Effector memory CD4-positive, alpha-beta T cell (primary cell): Measurements from ENCODE around the gene CCDC40.

Source experiments
- DNase-seq, 3 donors: peaks; one replicate each; pipeline ENCODE4 v3.0.0-alpha.2; 2020
- H3K27ac ChIP-seq: 2 replicates; pipeline ENCODE4 v1.7.0; 2013; ENCODE audit warnings: mild to moderate bottlenecking, low read length, moderate library complexity; ENCODE audit not compliant: insufficient read depth, poor library complexity, severe bottlenecking
- H3K27me3 ChIP-seq: replicated peaks from 2 replicates; pipeline ENCODE4 v1.7.0; 2013; ENCODE audit warnings: mild to moderate bottlenecking, low read length; ENCODE audit not compliant: insufficient read depth, control insufficient read depth, poor library complexity, severe bottlenecking
- H3K36me3 ChIP-seq: 2 replicates; pipeline ENCODE4 v1.7.0; 2013; ENCODE audit warnings: mild to moderate bottlenecking, low read length, moderate library complexity; ENCODE audit not compliant: control insufficient read depth, insufficient read depth
- H3K4me1 ChIP-seq: 2 replicates; pipeline ENCODE4 v1.7.0; 2013; ENCODE audit warnings: low read length, mild to moderate bottlenecking; ENCODE audit not compliant: control insufficient read depth, insufficient read depth, poor library complexity, severe bottlenecking
- H3K4me3 ChIP-seq: 2 replicates; pipeline ENCODE4 v1.7.0; 2013; ENCODE audit warnings: low read length, low read depth, mild to moderate bottlenecking; ENCODE audit not compliant: insufficient read depth, poor library complexity, severe bottlenecking
- H3K9me3 ChIP-seq: 2 replicates; pipeline ENCODE4 v1.7.0; 2013; ENCODE audit warnings: mild to moderate bottlenecking, low read length, moderate library complexity; ENCODE audit not compliant: control insufficient read depth

Gene CCDC40

DNA sequence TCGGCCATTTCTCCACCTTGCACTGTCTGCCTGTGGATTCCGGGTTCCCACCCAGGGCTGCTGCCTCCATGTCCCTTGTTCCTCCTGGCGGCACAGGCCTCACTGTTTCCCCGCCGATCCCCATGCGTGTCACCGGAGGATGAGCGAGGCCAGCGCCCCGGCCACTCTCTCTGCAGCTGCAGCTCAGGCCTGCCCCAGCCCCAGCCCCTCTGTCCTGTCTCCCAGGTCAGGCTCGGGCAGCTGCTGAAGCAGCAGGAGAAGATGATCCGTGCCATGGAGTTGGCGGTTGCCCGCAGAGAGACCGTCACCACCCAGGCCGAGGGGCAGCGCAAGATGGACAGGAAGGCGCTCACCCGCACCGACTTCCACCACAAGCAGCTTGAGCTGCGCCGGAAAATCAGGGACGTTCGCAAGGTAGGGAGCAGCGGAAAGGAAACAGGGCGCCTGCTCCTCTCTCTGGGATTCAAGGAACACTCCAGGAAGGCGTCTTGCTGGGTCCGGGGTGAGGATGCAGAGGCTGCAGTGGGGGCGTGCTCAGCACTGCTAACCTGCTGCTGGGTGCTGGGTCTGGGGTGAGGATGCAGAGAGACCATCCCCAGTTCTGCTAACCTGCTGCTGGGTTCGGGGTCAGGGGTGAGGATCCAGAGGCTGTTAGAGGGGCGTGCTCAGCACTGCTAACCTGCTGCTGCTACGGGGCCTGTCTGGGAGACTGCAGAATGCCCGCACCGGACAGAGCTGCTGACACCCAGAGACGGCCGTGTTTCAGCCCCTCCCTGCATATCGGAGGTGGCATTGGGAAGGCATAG is 58.8 kb downstream of the CCDC40 start:
- no peak overlapping the region for H3K27ac ChIP-seq

DNA sequence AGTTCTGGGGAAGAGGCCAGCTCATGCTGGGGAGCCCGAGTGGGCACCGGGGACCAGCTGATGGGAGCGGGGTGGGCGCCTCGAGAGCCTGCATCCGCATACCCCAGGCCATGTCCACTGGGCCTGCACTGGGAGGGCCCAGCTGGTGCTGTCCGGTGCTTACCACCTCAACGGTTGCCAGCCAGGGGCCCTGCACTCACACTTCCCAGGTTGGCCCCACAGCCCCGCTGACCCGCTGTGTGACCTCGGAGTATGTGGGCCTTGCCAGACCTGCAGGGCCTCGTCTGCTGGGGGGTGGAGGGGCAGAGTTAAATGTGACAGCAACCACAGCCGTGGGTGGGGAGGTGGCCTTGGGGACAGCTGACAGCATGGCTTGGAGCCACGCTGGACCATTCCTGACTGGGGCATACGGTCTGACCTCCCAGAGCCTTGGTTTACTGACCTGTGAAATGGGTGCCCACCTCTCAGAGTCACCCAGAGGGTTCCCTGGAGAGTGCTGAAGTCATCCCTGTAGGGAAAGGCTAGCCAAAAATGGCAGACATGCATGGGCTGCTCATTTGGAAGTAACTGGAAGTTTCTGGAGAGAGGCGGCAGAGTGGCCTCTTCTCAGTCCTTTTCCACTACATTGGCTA is 59.5 kb downstream of the CCDC40 start:
- Histone ChIP-seq H3K36me3 (no peaks in the 10 kb centered on the region), H3K4me1 (peaks cover 9% of the 10 kb centered on the region), H3K27ac (no peak overlapping the region), H3K27me3 (no peaks in the 10 kb centered on the region), H3K9me3 (no peaks in the 10 kb centered on the region), H3K4me3 (no peak overlapping the region)
- DNase-seq, result no peak

More for the DNA sequence above, 58.8 kb downstream of the CCDC40 start:
- H3K27me3 ChIP-seq, result no peaks in the 10 kb centered on the region
- H3K9me3 ChIP-seq, result no peaks in the 10 kb centered on the region
- H3K36me3 ChIP-seq, result no peaks in the 10 kb centered on the region
- no peak overlapping the region for H3K4me3 ChIP-seq
- no peak for DNase-seq
- peaks cover 2% of the 10 kb centered on the region for H3K4me1 ChIP-seq

DNA sequence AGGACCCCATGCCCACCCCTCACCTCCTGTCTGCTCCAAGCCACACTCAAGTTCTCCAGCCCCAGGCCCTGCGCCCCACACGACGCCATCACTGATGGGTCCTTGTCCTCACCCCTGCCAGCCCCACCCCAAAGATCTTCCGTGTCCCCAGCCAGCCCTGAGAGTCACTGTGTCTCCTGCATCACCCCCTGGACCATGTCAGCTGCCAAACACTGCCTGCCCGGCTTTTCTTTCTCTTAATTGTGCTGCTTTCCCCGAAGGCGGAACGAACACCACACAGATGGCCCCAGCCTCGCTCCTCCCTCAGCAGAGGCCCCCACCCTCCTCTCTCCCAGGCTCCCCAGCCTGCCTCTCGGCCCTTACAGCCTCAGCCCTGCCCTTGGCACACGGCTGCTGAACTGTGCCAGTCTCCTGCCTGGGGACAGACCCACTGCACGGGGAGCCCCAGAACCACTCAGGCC is 60.1 kb downstream of the CCDC40 start:
- no peak for DNase-seq
- no peaks in the 10 kb centered on the region for H3K36me3 ChIP-seq
- H3K27ac ChIP-seq, result no peak overlapping the region

DNA sequence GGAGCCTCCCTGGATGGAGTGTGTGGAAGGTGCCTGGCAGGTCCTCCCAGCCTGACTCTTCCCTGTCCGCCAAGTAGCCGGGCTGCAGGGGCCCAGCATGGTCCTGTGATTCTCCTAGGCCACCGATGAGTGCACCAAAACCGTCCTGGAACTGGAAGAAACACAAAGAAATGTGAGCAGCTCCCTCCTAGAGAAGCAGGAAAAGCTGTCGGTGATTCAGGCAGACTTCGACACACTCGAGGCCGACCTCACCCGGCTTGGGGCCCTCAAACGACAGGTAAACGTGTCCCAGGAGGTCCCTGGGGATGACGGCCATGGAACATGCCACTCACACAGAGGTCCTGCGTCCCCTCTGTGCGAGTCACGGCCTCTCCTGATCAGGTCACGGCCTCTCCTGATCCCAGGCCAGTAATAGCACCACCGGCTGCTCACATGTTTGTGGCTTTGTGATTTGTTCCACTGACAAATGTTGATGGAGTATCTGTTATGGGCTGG is 60.7 kb downstream of the CCDC40 start:
- H3K36me3 ChIP-seq, result no peaks in the 10 kb centered on the region
- no peaks in the 10 kb centered on the region for H3K27me3 ChIP-seq
- H3K27ac ChIP-seq, result no peak overlapping the region
- H3K9me3 ChIP-seq, result no peaks in the 10 kb centered on the region
- H3K4me3 ChIP-seq, result no peak overlapping the region
- no peak for DNase-seq
- peaks cover 17% of the 10 kb centered on the region for H3K4me1 ChIP-seq

More for the DNA sequence above, 60.1 kb downstream of the CCDC40 start:
- H3K27me3 ChIP-seq, result no peaks in the 10 kb centered on the region
- peaks cover 11% of the 10 kb centered on the region for H3K4me1 ChIP-seq
- H3K9me3 ChIP-seq, result no peaks in the 10 kb centered on the region
- no peak overlapping the region for H3K4me3 ChIP-seq

DNA sequence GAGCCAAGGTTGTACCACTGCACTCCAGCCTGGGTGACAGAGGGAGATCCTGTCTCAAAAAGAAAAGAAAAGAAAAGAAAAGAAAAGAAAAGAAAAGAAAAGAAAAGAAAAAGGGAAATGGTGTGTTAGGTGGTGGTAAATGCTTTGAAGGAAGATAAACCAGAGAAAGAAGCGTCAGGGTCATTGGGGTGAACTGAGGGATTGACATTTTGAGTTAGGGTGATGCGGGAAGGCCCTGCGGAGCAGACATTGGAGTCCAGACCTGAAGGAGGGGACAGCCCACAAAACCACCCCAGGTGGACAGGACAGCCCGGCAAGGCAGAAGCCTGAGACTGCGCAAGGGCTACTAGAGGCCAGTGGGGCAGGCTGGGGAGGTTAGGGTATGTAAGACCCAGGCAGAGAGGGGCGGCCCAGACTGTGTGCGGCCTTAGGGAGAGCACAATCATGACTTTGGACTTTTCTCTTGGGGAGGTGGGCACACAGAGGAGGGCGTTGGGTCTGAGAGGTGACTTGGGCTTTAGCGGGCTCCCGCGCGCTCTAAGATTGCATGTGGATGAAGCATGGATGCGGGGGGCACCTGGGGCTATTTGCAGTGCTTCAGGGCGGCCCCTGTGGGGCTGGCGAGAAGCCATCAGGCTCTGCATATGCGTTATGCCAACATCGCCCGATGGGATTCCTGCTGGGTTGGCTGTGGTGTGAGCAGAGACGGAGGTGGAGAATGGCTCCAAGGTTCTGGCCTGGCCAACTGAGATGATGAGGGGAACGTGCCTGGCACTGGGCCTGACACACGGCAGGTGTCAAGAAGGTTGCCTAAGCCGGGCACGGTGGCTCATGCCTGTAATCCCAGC is 61.6 kb downstream of the CCDC40 start:
- DNase-seq, result no peak
- Histone ChIP-seq H3K4me3 (no peak overlapping the region), H3K27me3 (no peaks in the 10 kb centered on the region), H3K9me3 (no peaks in the 10 kb centered on the region), H3K4me1 (peaks cover 19% of the 10 kb centered on the region), H3K27ac (no peak overlapping the region), H3K36me3 (no peaks in the 10 kb centered on the region)

DNA sequence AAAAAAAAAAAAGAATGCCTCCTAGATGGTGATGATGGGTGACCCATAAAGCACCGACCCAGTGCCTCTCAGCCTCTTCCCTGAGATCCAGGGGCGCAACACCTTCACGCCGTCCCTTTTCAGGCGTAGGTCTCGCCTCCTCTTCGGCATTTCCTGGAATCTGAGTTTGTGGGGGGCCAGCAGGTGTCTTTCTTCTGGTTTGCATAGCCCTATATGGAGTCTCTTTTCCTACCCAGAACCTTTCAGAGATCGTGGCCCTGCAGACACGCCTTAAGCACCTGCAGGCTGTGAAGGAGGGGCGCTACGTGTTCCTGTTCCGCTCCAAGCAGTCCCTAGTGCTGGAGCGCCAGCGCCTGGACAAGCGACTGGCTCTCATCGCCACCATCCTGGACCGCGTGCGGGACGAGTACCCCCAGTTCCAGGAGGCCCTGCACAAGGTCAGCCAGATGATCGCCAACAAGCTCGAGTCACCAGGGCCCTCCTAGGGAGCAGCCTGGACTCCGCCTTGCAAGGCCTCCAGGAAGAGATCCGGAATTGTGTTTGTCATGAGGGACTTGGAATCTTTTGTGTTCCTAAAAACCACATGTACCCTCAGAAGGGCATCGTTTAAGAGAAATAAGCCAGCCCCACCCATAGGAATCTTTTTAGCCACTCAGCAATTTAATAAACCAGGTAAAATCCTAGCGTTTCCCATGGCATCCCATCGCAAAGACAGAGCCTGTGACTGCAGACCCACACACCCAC is 63.0 kb downstream of the CCDC40 start:
- no peak overlapping the region for H3K27ac ChIP-seq
- peaks cover 19% of the 10 kb centered on the region for H3K4me1 ChIP-seq
- no peaks in the 10 kb centered on the region for H3K27me3 ChIP-seq
- H3K4me3 ChIP-seq, result no peak overlapping the region
- DNase-seq, result no peak
- H3K9me3 ChIP-seq, result no peaks in the 10 kb centered on the region
- no peaks in the 10 kb centered on the region for H3K36me3 ChIP-seq

DNA sequence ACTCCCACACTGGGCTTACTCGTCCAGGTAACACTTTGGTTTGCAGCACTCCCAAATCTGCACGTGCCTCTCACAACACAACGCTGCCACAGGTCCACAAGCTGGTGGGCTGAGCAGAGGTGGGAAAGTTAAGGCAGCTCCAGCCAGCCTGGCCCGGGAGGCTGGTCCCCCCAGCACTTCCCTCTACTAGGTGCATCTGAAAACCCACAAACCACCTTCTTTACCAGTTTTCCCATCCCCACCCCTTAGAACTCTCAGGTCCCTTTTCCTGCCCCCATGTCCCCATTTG is 63.5 kb downstream of the CCDC40 start:
- no peak overlapping the region for H3K27ac ChIP-seq

DNA sequence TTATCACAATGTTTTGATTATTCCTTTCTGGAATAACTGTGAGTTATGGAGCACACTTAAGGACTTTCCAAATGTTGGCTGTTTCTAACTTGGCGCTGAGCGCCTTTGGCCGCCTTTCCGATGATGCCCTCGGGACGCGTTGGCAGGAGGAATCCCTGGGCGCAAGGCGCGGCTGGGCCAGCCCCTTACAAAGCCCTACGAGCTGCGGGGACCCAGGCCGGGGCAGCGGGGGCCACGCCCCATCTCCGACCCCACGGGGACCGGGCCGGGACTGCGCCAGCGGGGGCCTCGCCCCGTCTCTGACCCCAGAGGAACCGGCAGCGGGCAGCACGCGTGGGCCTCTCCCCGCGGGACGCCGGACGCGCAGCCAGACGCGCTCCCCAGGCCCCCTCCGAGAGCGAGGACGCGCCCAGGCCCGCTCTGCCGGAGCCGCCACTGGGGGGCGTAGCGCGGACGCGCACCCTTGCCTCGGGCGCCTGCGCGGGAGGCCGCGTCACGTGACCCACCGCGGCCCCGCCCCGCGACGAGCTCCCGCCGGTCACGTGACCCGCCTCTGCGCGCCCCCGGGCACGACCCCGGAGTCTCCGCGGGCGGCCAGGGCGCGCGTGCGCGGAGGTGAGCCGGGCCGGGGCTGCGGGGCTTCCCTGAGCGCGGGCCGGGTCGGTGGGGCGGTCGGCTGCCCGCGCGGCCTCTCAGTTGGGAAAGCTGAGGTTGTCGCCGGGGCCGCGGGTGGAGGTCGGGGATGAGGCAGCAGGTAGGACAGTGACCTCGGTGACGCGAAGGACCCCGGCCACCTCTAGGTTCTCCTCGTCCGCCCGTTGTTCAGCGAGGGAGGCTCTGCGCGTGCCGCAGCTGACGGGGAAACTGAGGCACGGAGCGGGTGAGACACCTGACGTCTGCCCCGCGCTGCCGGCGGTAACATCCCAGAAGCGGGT is 64.8 kb downstream of the CCDC40 start, which contains the start of gene GAA:
Gene GAA (plus strand): TSS at position 571 of the 935 bp plus-strand sequence. CDS start 3,006 bp downstream, outside the sequence.
- peak within 1 kb of the TSS; percentile 73 for H3K27ac ChIP-seq
- peak within 1 kb of the TSS; percentile 93 for H3K4me3 ChIP-seq
- no peaks in the 10 kb centered on the region for H3K9me3 ChIP-seq
- peak; percentile 77 to 86 (median 84) for DNase-seq
- no peaks in the 10 kb centered on the region for H3K27me3 ChIP-seq
- peaks cover 19% of the 10 kb centered on the region for H3K4me1 ChIP-seq
- no peaks in the 10 kb centered on the region for H3K36me3 ChIP-seq

More for the DNA sequence above, 63.5 kb downstream of the CCDC40 start:
- DNase-seq, result no peak
- H3K9me3 ChIP-seq, result no peaks in the 10 kb centered on the region
- H3K36me3 ChIP-seq, result no peaks in the 10 kb centered on the region
- no peak overlapping the region for H3K4me3 ChIP-seq
- peaks cover 19% of the 10 kb centered on the region for H3K4me1 ChIP-seq
- no peaks in the 10 kb centered on the region for H3K27me3 ChIP-seq
